GM18868 (cell line): ENCODE measurements around the gene IL19.
"Not testable (repeated sequence)": the region's sequence is repeated elsewhere in the genome, so short reads cannot be mapped to it uniquely, and the experiment has no call there.

Experiments used
- ATAC-seq: cut with Tn5 transposase; IDR thresholded peaks from one replicate; pipeline ENCODE4 v1.9.1; 2021; ENCODE audit warnings: mild to moderate bottlenecking, moderate library complexity; ENCODE audit not compliant: unreplicated experiment

IL19 gene

GRCh38 chr1:206853696-206854095, 83.1 kb downstream of the IL19 start:
- not testable (repeated sequence) for ATAC-seq

- no peak for ATAC-seq
Observed at GRCh38 chr1:206854401-206855129, 84.0 kb downstream of the IL19 start.

GRCh38 chr1:206855859-206856258, 85.3 kb downstream of the IL19 start:
- no peak for ATAC-seq

- ATAC-seq, result no peak
Observed at GRCh38 chr1:206856674-206857464, 86.3 kb downstream of the IL19 start.

GRCh38 chr1:206859082-206859521, 88.5 kb downstream of the IL19 start:
- ATAC-seq, result no peak

GRCh38 chr1:206860165-206860564, 89.6 kb downstream of the IL19 start:
- no peak for ATAC-seq

GRCh38 chr1:206863266-206863665, 92.7 kb downstream of the IL19 start:
- ATAC-seq, result no peak

- ATAC-seq, result no peak
Observed at GRCh38 chr1:206864939-206865671, 94.5 kb downstream of the IL19 start, which contains the start of gene IL20. TSS of gene IL20 (plus strand) at chr1:206865623. CDS start at chr1:206865853, 230 bp downstream.

- no peak for ATAC-seq
Observed at GRCh38 chr1:206866062-206866461, 95.5 kb downstream of the IL19 start.

GRCh38 chr1:206867239-206867638, 96.7 kb downstream of the IL19 start:
- ATAC-seq, result no peak

GRCh38 chr1:206867716-206868115, 97.1 kb downstream of the IL19 start:
- ATAC-seq, result no peak

GRCh38 chr1:206868264-206868663, 97.7 kb downstream of the IL19 start:
- ATAC-seq, result no peak

- ATAC-seq, result no peak
Observed at GRCh38 chr1:206872139-206872538, 101.6 kb downstream of the IL19 start.

GRCh38 chr1:206873603-206874188, 103.1 kb downstream of the IL19 start:
- no peak for ATAC-seq

GRCh38 chr1:206875752-206876377, 105.3 kb downstream of the IL19 start:
- ATAC-seq, result no peak

GRCh38 chr1:206878456-206878855, 107.9 kb downstream of the IL19 start:
- ATAC-seq, result no peak

GRCh38 chr1:206880314-206880713, 109.7 kb downstream of the IL19 start:
- no peak for ATAC-seq

GRCh38 chr1:206882555-206882954, 112.0 kb downstream of the IL19 start:
- no peak for ATAC-seq

GRCh38 chr1:206883160-206883559, 112.6 kb downstream of the IL19 start:
- ATAC-seq, result no peak

- ATAC-seq, result no peak
Observed at GRCh38 chr1:206883876-206884275, 113.3 kb downstream of the IL19 start.
